ENCODE data around the gene CHML. TPM values are rescaled to one million over a fixed set of nuclear protein-coding genes. Genes with fewer than 3 reads are reported as not detected.
A peak's percentile ranks its signal among the peaks of the same experiment; 100 is the strongest.

Gene CHML
- total RNA-seq, 1 donor from 2014 or later: 24.8 TPM

GRCh38 chr1:241644259-241644658 lies 4.1 kb upstream of the CHML start:
- Mint-ChIP-seq H3K27ac (no peak overlapping the region), H3K4me3 (no peak overlapping the region), H3K9me3 (peaks cover 13% of the 10 kb centered on the region), H3K36me3 (no peaks in the 10 kb centered on the region), H3K27me3 (no peaks in the 10 kb centered on the region), H3K4me1 (ENCODE audit: unreplicated experiment) (no peaks in the 10 kb centered on the region)
- DNase-seq (ENCODE audit: extremely low spot score, unreplicated experiment): no peak
- TF ChIP-seq CTCF (conservative IDR thresholded peaks at IDR 0.05): no peak

GRCh38 chr1:241642593-241642944 lies 2.4 kb upstream of the CHML start:
- Mint-ChIP-seq H3K4me1 (ENCODE audit: unreplicated experiment) (peaks cover 13% of the 10 kb centered on the region), H3K36me3 (peaks cover 8% of the 10 kb centered on the region), H3K27ac (no peak overlapping the region), H3K4me3 (peak overlapping the region; percentile 46), H3K9me3 (peaks cover 13% of the 10 kb centered on the region), H3K27me3 (no peaks in the 10 kb centered on the region)
- no peak for DNase-seq (ENCODE audit: extremely low spot score, unreplicated experiment)
- TF ChIP-seq CTCF (conservative IDR thresholded peaks at IDR 0.05): no peak

DNA sequence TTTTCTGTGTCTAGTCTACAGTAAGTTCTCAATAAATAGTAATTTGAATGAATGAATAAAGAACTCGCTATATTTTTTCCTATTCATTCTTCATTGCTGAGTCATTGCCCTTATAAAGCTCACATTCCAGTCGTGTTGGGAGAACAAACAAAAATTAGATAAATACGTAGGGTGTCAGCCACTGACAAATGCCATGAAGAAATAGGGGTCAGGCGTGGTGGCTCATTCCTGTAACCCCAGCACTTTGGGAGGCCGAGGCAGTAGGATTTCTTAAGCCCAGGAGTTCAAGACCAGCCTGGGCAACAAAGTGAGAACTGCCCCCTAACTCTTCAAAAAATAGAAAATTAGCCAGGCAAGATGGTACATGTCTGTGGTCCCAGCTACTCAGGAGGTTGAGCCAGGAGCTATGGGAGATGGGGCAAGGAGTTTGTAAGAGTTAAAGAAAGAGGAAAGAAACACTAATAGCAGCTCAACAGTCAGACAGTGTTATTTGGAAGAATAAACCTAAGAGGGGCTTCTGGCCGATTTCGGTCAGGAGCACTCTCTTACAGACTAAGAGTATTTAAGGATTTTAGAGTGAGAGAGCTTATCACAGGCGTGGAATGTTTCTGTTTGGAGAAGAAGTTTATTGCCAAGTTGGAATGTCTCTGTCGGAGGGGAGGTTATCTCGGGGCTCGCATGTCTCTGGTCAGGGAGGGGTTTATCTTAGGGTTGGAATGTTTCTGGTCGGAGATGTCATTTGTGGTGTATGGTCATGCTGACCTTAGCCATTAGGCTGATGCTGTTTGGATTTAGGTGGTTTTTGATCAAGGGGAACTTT lies 1.8 kb upstream of the CHML start:
- DNase-seq (ENCODE audit: extremely low spot score, unreplicated experiment): no peak
- Mint-ChIP-seq H3K9me3 (peaks cover 19% of the 10 kb centered on the region), H3K4me3 (peak overlapping the region; percentile 88)

DNA sequence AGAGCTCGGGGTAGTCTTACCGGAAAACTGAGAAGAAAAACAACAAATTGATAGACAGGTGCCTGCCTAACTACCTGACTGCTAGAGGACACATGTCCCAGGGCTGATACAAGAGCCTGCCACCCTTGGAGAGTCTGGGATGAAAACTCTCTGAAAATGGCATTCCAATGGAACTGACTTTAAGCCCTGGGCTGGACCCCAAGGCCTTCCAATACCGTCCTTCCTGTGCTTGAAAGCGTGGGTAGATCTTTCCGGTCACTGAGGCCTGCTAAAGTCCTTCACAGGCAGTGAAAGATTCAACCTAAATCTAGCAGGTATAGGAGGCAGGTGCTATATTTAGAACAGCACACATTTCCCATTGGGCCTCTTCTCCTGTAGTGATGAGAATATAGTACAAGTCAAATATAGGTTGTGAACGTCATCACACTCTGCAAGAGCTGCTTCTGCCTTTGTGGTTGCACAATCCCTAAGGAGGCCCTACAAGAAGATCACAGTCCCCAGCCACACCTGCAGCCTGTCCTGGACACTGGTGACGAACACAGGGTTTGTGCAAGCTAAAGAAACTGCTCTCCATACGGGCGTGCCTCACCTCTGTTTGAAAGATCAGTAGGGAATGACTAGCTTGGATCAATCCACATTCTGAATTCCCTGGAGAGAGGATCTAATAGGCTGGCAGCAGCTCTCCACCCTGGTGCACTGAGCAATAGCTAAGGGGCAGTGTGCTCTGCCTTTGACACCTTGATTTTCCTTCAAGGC lies 876 bp upstream of the CHML start:
- Mint-ChIP-seq H3K27ac (peak overlapping the region; percentile 79), H3K36me3 (peaks cover 16% of the 10 kb centered on the region), H3K4me1 (ENCODE audit: unreplicated experiment) (peaks cover 25% of the 10 kb centered on the region), H3K9me3 (peaks cover 22% of the 10 kb centered on the region), H3K4me3 (peak overlapping the region; percentile 88), H3K27me3 (no peaks in the 10 kb centered on the region)
- no peak for DNase-seq (ENCODE audit: extremely low spot score, unreplicated experiment)
- no peak for TF ChIP-seq CTCF (conservative IDR thresholded peaks at IDR 0.05)

More for the DNA sequence above, 1.8 kb upstream of the CHML start:
- Mint-ChIP-seq H3K27me3 (no peaks in the 10 kb centered on the region), H3K4me1 (ENCODE audit: unreplicated experiment) (peaks cover 18% of the 10 kb centered on the region), H3K36me3 (peaks cover 13% of the 10 kb centered on the region), H3K27ac (peak overlapping the region; percentile 3)
- TF ChIP-seq CTCF (conservative IDR thresholded peaks at IDR 0.05): no peak

DNA sequence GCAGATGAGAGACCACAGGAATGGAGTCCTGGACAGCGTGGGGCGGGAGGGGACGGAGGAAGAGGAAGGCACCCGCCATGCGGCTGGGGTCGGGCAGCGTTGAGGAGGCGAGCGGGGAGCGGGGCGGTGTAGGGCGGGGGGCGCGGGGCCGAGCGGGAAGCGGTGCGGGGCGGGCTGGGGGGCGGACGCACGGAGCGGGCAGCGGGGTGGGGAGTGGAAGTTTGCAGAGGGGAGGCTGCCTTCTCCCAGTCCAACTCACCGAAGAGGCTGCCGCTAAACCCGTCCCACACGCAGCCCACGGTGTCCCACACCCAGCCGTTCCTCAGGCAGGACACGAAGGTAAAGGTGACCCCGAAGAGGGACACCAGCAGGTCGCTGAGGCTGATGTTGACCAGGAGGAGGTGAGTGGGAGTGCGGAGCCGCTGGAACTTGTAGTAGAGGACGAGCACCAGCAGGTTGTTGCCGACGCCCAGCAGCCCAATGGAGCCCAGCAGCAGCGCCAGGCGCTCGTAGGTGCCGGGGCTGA lies 483 bp downstream of the CHML start:
- peaks cover 26% of the 10 kb centered on the region for H3K36me3 Mint-ChIP-seq
- H3K27ac Mint-ChIP-seq: peak overlapping the region; percentile 82
- DNase-seq (ENCODE audit: extremely low spot score, unreplicated experiment): no peak
- H3K27me3 Mint-ChIP-seq: no peaks in the 10 kb centered on the region
- peak overlapping the region; percentile 90 for H3K4me3 Mint-ChIP-seq
- peaks cover 29% of the 10 kb centered on the region for H3K9me3 Mint-ChIP-seq
- H3K4me1 Mint-ChIP-seq (ENCODE audit: unreplicated experiment): peaks cover 25% of the 10 kb centered on the region
- peak; percentile 35 for TF ChIP-seq CTCF (conservative IDR thresholded peaks at IDR 0.05)
